Cerebellar cortex (tissue), 1 donor: ENCODE measurements around the gene GNL3.
"Not testable (repeated sequence)": the region's sequence is repeated elsewhere in the genome, so short reads cannot be mapped to it uniquely, and the experiment has no call there.

Experiments used
- DNase-seq: peaks from one replicate; pipeline ENCODE4 v3.0.0-alpha.2; 2015; ENCODE audit warnings: low spot score

GNL3 gene

DNA sequence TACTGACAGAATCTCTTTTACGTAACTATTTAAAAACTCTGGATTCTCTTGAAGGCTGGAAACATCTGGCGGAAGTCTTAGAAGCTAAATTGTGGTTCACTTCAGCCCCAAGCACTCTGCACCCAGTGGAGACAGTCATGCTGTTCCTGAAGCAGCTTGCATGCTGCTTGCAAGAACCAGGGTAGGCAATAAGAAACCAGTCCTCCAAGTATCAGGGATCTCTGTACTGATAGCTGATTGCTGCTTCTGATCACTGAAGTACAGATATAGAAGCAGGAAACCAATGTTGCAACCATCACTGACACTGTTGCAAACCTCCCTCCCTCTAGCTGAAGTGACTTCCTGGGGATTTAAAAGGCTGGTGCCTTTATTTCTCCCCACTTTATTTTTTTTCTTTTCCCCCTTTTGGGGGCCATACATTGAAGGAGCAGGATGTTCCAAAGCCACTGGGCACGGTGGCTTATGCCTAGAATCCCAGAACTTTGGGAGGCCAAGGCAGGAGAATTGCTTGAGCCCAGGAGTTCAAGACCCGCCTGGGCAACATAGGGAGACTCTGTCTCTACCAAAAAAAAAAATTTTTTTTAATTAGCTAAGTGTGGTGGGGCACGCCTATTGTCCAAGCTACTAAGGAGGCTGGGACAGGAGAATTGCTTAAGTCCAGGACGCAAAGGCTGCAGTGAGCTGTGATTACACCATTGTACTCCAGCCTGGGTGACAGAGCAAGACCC, 35.3 kb downstream of the GNL3 start:
- no peak for DNase-seq

DNA sequence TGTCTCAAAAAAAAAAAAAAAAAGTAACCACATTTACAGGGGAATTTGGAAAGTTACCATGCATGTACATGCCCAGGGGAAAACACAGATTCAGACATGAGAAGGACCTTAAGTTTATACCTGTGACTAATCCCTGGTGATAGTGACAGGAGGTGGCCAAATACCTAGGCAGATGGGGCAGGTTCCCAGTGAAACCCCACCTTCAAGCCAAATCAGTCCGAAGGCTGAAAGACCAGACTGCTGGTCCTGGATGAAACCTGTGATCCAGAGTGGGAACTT, 35.8 kb downstream of the GNL3 start:
- no peak for DNase-seq

DNA sequence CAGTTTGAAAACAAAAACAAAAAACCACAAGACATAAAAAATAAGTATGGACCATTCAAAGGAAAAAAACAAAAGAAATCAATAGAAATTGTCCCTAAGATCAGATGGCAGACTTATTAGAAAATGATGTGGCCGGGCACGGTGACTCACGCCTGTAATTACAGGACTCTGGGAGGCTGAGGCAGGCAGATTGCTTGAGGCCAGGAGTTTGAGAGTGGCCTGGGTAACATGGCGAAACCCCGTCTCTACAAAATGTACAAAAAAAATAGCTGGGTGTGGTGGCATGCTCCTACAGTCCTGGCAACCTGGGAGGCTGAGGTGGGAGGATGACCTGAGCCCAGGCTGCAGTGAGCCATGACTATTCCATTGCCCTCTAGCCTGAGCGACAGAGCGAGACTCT, 36.7 kb downstream of the GNL3 start:
- DNase-seq = no peak

DNA sequence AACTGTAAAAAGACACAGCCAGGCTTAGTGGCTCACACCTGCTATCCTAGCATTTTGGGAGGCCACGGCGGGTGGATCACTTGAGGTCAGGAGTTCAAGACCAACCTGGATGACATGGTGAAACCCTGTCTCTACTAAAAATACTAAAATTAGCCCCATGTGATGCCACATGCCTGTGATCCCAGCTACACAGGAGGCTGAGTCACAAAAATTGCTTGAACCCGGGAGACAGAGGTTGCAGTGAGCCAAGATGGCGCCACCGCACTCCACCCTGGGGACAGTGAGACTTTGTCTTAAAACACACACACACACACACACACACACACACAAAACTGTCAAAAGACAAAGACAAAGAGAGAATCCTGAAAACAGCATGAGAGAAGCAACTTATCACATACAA, 38.1 kb downstream of the GNL3 start:
- DNase-seq = no peak

DNA sequence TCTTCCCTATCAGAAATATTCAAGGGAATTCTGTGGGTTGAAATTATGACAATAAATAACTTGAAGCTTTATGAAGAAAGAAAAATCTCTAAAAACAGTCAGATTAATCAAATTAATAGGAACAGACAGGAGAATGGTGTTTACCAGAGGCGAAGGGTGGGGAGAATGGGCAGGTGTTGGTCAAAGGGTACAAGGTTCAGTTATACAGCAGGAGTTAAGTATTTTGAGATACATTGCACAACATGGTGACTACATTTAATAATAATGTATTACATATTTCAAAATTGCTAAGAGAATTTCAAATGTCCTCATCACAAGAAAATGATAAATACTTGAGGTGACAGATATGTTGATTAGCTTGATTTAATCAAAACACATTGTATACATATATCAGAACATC, 38.7 kb downstream of the GNL3 start:
- no peak for DNase-seq

DNA sequence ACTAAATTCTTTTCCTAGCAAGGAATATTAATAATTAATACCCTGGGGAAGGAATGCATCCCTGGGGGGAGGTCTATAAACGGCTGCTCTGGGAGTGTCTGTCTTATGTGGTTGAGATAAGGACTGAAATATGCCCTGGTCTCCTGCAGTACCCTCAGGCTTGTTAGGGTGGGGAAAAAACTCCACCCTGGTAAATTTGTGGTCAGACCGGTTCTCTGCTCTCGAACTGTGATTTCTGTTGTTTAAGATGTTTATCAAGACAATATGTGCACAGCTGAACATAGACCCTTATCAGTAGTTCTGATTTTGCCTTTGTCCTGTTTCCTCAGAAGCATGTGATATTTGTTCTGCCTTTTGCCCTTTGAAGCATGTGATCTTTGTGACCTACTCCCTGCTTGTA, 42.9 kb downstream of the GNL3 start:
- not testable (repeated sequence) for DNase-seq

DNA sequence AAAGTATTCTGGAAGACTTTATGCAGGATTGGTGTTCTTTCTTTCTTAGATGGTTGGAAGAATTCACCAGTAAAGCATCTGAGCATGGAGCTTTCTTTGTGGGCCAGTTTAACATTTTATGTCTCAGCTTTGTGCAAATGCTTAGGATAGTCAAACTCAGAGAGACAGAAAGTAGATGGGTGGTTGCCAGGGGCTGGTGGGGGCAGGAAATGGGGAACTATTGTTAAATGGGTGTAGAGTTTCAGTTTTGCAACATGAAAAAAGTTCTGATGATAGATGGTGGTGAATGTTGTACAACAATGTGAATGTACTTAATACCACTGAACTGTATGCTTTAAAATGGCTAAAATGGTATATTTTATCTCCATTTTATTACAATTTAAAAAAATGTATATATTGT, 44.8 kb downstream of the GNL3 start:
- no peak for DNase-seq

DNA sequence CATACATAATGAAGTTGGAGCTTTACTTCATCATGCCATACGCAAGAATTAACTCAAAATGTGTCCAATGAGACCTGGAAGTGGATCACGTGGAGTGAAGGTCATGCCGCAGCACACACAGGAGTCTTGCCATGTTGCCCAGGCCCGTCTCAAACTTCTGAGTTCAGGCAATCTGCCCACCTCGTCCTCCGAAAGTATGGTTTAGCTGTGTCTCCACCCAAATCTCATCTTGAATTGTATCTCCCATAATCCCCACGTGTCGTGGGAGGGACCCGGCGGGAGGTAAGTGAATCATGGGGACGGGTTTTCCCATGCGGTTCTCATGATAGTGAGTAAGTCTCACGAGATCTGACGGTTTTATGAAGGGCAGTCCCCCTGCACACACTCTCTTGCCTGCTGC, 45.8 kb downstream of the GNL3 start:
- no peak for DNase-seq

DNA sequence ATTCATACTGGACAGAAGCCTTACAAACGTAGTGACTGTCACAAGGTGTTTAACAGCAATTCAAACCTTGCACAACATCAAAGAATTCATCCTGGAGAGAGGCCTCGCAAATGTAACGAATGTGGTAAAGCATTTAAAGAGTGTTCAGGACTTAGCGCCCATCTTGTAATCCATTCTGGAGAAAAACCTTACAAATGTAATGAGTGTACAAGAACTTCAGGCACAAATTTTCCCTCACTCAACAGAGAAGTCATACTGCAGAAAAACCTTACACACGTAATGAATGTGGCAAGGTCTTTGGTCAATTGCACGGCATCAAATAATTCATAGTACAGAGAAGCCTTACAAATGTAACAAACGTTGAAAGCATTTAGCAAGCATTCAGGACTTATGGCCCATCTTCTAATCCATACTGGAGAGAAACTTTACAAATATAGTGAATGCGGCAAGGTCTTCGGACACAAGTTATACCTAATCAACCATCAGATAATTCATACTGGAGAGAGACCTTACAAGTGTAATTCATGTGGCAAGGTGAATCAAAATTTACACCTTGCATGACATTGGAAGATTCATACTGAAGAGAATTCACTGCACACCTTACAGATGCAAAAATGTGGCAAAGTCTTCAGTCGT, 47.5 kb downstream of the GNL3 start:
- no peak for DNase-seq

DNA sequence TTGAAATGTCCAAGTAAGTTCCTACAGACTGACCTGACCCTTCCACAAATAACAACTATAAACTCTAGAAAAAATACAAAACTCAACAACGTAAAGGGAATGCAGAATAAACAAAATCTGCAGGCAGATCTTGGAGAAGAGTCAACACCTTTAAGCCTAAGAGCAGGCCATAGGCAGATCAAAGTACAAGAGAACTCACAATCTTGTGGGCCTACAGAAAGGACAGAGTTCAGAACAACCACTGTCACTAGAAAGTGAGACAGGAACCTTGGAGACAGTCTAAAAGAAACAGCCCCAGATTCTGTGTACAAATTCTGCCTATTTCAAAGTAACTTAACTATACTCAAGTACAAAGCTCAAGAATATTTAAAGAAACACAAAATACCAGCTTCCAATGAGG, 53.9 kb downstream of the GNL3 start:
- DNase-seq = no peak

DNA sequence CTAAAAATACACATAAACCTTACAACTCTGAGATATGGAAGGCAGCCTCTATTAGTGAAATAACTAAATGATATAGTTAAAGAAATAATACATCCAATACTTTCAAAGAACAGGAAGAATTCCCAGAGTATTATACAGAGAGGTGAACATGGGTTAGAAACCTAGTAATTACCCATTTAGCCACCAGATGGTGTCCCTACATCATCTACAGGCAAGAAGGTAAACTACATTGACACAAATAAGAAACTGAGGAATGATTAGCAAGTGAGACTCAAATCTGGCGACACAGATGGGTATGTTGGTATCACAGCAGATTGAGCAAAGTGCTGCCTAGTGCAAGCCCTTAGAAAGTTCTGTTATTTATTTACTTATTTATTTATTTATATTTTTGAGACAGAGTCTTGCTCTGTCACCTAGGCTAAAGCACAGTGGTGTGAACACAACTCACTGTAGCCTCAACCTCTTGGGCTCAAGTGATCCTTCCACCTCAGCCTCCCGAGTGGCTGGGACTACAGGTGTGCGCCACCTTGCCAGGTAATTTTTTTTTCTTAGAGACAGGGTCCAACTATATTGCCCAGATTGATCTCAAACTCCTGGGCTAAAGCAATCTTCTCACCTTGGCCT, 56.7 kb downstream of the GNL3 start:
- DNase-seq = peak; percentile 32

DNA sequence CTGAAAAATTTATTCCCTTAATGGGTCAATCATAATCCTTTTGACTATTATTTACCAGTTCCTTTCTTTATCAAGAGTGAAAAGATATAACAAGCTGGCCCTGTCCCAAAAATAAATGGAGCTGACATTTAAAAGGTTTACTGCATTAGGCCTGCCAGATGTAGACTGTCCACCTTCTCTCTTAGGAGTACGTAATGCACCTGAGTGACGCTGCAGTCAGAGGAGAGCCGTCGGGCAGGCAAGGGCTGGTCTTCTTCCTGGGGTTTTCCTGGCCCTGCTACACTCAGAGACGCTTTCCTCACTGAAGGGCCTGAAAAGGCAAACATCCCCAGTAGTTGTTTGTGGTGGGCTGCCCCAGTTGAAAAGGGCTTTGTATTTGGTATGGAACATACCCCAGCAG, 57.3 kb downstream of the GNL3 start:
- DNase-seq = no peak

DNA sequence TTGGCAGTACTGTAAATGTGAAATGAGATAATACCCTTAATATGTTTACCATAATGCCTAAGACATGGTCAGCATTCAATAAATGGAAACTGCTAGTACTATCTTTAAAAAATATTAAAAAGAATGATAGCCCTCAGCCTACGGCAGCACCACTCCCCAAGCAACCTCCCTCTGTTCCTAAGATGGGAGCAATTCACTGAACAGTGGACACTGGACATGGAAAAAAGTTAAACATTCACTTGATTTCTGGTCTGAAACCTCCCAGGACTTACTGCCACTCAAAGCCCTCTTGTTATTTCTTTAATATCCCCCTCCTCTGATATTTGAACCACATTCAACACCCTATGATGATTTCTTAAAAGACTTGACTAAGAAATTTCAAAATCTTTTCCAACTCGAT, 57.9 kb downstream of the GNL3 start:
- DNase-seq = no peak
